GM12872 (cell line): ENCODE measurements around the gene RCAN2.

Experiments used
- TF ChIP-seq, protein P1 (sequence below): IDR thresholded peaks from 3 replicates; pipeline ENCODE4 v1.5.1; 2011; ENCODE audit warnings: low read depth, mild to moderate bottlenecking, low read length, moderate library complexity; ENCODE audit not compliant: insufficient read depth

RCAN2 gene

DNA sequence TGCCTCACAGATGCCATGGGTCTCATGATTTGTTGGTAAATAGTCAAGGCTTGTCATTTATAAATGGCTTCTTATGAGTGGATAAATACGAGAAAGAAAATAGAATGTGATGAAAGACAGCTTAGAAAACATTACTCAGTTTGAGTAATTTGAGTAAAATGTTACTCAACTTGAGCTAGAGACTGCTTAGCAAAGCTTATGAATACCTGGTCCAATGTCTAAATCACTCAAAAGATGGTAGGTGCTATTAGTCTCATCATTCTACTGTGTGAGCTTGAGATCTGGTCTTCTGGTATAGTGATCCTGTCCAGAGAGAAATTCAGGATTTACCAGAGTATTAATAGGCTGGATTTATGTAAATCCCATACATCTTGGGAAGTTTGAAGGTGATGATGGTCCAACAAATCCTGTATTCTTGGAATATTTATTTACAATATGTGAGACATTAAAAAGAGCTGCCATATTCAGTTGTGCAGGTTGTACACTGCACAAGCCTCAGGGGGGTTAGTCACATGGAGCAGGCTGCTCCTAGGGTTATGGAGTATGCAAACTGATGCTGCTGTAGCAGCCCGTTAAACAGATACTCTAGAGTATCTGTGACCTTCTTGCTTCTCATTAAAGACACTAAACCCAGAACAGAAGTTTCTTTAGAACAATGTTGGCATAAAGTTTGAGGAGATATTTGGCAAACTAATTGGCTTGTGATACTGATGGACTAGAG lies 112.9 kb downstream of the RCAN2 start:
- TF ChIP-seq, protein P1, sequence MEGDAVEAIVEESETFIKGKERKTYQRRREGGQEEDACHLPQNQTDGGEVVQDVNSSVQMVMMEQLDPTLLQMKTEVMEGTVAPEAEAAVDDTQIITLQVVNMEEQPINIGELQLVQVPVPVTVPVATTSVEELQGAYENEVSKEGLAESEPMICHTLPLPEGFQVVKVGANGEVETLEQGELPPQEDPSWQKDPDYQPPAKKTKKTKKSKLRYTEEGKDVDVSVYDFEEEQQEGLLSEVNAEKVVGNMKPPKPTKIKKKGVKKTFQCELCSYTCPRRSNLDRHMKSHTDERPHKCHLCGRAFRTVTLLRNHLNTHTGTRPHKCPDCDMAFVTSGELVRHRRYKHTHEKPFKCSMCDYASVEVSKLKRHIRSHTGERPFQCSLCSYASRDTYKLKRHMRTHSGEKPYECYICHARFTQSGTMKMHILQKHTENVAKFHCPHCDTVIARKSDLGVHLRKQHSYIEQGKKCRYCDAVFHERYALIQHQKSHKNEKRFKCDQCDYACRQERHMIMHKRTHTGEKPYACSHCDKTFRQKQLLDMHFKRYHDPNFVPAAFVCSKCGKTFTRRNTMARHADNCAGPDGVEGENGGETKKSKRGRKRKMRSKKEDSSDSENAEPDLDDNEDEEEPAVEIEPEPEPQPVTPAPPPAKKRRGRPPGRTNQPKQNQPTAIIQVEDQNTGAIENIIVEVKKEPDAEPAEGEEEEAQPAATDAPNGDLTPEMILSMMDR, result no peak

DNA sequence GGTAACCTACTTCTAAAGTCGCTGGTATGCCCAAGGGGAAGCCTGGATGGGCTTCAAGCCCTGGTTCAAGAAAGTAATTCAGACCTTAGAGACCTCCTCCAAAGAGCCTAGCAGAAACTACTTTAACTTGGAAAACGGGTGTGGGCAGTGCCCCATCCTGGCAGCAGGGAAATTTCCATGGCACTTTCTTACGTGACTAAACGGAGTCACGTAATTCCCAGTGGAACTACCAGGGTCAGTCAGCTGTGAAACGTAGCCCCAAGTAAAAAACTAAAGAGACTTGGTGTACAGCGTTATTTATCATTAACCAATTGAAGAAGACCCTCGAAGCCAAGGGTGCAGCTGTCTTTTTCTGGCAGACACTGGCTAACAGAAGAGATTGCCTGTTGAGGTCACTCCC lies 114.0 kb downstream of the RCAN2 start:
- TF ChIP-seq, protein P1, result no peak

DNA sequence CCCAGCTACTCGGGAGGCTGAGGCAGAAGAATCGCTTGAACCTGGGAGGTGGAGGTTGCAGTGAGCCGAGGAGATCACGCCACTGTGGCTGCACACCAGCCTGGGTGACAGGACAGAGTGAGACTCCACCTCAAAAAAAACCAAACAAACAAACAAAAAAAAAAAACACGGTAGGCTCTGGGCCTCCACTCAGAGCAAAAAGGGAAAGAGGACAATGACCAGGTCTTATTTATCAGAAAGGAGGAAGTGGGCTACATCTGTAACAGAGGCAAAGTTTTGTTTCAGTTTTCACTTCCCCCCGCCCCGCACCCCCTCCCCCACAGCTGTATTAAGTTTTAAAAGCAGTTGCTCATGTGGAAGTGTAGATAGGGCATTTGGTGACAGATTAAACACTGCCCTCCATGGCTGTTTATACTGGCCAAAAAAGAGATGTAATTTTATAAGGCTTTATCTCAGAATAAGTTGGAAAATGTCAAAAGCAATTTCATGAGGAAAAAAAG lies 114.6 kb downstream of the RCAN2 start:
- TF ChIP-seq, protein P1, result no peak

DNA sequence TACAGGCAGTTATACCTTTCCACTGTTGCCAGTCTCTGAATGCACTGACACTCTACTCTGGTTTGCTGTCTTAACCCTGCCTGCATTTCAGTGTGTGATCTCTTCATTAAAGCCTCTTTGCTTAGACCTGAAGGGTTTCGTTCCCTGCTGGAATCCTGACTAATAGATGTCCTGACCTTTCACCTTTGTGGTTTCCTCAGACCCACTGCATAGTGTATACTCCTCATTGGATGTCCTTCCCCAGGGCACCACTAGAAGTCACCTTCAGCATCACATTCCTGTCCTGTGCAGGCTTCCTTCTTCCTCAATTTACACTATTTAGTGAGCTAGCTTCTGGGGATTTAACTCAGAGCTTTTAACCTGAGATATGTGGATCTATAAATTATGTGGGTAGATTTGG lies 120.6 kb downstream of the RCAN2 start:
- TF ChIP-seq, protein P1, result no peak

DNA sequence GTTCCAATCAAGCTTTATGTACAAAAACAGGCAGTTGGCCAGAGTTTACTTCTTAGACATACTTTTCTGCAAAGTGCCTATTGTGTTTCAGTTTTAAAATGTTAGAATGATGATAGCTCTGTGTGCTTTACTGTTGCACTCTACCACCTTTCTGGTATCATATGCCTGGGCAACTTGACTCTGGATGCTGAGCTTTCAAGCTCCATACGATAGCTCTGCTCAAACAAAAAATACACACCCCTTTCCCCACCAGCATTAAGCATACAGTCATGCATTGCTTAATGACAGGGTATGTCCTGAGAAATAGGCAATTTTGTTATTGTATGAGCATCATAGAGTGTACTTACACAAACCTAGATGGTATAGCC lies 123.1 kb downstream of the RCAN2 start:
- TF ChIP-seq, protein P1, result no peak

DNA sequence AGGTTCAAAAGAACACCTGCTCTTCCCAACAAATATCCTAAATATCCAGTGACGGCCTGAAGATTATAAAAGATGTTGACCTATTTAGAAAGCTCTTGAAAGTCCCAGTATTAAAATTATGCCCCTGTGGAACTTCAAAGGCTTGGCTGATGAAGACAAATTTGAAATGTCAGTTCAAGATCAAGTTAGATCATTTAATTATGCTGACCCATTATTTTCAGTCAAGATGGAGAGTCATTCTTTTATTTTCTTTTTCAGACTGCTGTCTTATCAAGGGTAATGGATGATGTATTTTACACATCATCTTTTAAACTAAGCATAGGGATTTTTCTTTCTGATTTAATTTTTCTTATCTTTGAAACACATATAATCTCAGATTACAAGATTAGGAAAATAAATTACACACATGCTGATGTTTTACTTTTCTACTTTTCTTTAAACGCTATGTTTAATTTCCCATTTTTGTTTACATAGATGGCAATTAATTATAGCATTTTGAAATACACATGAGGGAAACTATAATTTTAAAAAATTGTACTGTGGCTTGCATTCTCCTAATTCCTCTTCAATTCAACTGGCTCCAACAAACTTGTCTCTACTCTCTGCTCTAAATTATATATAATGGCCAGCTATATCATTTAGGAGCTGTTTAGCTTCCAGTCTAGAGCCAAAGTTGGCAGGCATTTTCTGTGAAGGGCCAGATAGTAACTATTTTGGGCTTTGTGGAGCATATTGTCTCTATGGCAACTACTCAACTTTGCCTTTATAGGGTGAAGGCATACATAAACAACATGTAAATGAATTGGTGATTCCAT lies 123.7 kb downstream of the RCAN2 start:
- TF ChIP-seq, protein P1, result no peak

DNA sequence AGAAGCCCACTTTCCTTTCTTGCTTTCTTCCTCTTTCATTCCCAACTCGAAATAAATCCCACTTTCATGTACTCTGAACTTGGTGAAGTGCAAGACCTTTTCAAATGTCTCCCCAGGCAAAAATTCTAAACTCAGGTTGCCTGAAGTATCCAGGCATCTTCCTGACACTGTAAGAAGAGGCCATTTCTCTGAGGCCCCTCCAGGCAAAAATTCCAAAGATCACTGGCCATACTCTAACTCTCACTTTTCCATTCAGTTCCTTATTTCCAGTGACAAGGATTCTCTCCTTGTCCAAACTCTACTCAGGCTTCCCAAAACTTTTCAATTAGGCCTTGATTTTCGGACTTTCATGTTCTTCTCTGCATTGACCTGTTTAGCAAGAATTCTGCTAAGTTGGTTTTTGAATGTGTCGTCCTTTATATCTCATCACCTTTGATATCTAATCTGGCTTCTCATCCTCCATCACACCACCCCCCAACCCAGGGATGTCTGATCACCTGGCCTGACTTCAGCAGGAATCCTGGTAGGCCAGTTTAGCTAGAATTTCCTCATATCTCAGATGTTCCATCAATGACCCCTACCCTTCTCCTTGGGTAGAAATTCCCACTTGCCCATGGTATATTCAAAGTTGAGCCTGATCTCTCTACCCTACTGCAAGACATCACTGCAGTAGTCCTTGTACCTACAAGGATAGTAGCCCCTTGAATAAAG lies 124.9 kb downstream of the RCAN2 start:
- TF ChIP-seq, protein P1, result no peak
